K562 (cell line): ENCODE measurements around the gene RABGAP1L.

Source experiments
- BRD4 ChIP-seq: fragments of 200-600 bp; sonication (generic); IDR thresholded peaks from 2 replicates; pipeline ENCODE4 v1.6.1; 2017; ENCODE audit warnings: inconsistent platforms
- NRF1 ChIP-seq, 2 experiments: fragments of 450-650 bp; IDR thresholded peaks in 1 of 2; conservative IDR thresholded peaks in 1 of 2; 2 replicates each; pipeline ENCODE4 v1.6.1; 2014; ENCODE audit warnings: mild to moderate bottlenecking in 2 of 2
- POLR2A ChIP-seq: fragments of 450-650 bp; conservative IDR thresholded peaks from 2 replicates; pipeline ENCODE4 v1.6.1; 2016
- RBFOX2 ChIP-seq: fragments of 200-400 bp; formaldehyde crosslinking; IDR thresholded peaks from 2 replicates; pipeline ENCODE4 v1.6.1; 2017; ENCODE audit warnings: low read depth, mild to moderate bottlenecking, low read length, moderate library complexity
- TF ChIP-seq, protein P1 (sequence below): sonication (generic); formaldehyde crosslinking; IDR thresholded peaks from 2 replicates; pipeline ENCODE4 v1.8.1; 2022; ENCODE audit warnings: missing genetic modification reagents

DNA sequence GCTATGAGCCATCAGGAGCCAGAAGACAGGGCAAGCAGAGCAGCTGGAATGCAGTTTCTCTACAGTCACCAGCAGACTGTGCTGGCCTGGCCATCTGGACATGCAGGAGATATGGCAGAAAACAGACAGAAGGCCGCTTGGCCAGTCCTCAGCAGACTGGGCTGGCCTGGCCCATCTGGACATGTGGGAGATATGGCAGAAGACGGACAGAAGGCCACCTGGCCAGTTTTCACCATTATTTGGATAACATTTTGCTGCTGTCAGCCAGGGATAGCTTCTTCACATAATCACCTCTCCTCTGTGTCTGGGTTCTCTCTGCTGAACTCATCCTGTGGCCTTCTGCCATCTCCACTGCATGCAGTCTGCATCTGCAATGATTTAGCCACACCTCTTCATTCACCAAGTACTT, 815.4 kb downstream of the RABGAP1L start:
- no peak for TF ChIP-seq POLR2A
- no peak for TF ChIP-seq BRD4
- TF ChIP-seq, protein P1, sequence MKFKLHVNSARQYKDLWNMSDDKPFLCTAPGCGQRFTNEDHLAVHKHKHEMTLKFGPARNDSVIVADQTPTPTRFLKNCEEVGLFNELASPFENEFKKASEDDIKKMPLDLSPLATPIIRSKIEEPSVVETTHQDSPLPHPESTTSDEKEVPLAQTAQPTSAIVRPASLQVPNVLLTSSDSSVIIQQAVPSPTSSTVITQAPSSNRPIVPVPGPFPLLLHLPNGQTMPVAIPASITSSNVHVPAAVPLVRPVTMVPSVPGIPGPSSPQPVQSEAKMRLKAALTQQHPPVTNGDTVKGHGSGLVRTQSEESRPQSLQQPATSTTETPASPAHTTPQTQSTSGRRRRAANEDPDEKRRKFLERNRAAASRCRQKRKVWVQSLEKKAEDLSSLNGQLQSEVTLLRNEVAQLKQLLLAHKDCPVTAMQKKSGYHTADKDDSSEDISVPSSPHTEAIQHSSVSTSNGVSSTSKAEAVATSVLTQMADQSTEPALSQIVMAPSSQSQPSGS = no peak
- no peak for TF ChIP-seq NRF1 (conservative IDR thresholded peaks at IDR 0.05 in 1 of 2, IDR thresholded peaks at IDR 0.05 in 1 of 2)
- no peak for TF ChIP-seq RBFOX2
